22Rv1 (cell line): ENCODE data around the gene LPAR6.

Experiments
- H3K27ac ChIP-seq: fragments of 450-650 bp; 2 replicates; pipeline ENCODE4 v1.5.1; 2017
- CTCF ChIP-seq: fragments of 450-650 bp; IDR thresholded peaks from 2 replicates; pipeline ENCODE4 v1.5.1; 2017; ENCODE audit warnings: mild to moderate bottlenecking
- ZFX ChIP-seq: fragments of 450-650 bp; IDR thresholded peaks from 2 replicates; pipeline ENCODE4 v1.6.1; 2017; ENCODE audit warnings: antibody characterized with exemption, borderline replicate concordance

Gene LPAR6

DNA sequence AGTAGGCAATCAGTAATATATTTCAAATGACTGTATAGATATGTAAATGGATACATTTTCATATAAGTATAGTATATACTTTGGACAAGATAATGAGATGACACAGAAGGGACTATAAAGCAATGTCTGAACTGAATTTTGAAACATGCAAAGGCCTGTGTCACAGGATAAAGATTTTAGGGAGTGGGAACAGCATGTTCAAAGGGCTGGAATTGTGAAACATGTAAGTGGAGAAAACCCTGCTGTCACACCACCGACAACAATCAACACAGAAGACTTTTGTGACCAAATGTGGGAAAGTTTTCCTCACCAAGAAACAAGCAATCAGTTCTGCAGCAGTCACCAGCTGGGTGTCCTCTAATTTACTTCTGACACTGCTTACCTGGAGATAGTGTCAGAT lies 42.9 kb downstream of the LPAR6 start:
- TF ChIP-seq ZFX: no peak
- TF ChIP-seq CTCF: no peak
- no peak overlapping the region for H3K27ac ChIP-seq
